ENCODE results near the gene CDCP1.

CDCP1 gene

GRCh38 chr3:45134758-45135521, 11.2 kb downstream of the CDCP1 start:
- DNase-seq = no peak

DNA sequence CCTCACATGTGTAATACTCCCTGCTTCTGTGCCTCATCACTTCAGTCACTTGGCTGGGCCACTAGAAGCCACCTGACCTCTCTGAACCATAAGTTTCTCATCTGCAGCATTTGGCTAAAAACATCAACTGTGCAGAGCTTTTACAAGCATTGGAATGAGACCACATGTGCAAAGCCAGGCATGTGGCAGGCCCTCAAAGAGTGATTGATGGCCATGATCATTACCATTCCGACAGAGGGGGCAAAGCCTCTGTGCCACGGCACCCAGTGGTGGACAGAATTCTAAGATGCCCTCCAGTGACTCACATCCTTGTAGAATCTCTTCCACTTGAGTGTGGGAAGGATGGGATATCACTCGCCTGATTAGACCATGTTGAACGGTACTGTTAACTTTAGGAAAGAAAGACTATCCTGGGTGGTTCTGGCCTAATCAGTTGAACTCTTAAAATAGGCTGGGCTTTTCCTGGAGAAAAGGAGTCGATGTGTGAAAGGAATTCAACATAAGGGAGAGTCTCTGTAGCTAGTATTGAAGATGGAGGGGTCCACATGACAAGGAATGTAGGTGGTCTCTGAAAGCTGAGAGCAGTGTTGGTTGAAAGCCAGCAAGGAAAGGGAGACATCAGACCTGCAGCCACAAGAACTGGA, 13.5 kb downstream of the CDCP1 start:
- no peak for DNase-seq

- DNase-seq = no peak
These were observed 15.0 kb downstream of the CDCP1 start for GRCh38 chr3:45131201-45131600.

- no peak for DNase-seq
These were observed 15.7 kb downstream of the CDCP1 start for GRCh38 chr3:45130476-45130875.

DNA sequence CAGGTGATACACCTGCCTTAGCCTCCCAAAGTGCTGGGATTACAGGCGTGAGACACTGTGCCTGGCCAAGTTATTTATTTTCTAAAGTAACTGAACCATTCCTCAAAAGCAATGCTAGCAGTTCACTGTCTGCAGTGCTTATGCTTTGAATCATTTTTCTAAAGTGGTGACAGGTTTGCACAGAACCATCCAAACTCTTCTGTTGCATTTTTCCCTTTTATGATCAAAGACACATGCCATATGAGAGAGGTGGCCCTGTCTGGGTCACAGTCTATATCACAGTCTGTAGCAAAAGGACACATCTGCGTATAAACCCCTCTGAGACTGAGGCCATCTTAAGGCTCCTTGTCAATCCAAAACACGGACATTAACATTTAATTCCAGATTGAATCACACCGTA, 17.2 kb downstream of the CDCP1 start:
- DNase-seq = no peak

- DNase-seq = no peak
These were observed 18.9 kb downstream of the CDCP1 start for GRCh38 chr3:45127130-45127822.

DNA sequence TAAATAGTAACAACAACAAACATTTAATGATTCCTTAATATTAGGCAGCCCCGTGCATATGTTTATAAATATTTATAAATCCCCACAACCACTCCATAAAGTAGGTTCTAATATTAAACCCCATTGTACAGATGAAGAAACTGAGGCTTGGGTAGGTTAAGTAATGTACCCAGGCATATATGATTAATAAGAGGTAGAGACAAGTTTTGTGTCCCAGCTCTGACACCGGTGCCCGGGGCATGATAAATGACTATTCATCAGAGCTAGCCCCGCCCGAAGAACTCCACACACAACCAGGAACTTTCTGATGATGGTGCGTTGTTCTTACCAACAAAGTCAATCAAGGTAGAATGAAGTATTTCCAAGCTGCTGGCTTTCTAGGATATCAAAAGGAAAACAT, 19.4 kb downstream of the CDCP1 start:
- DNase-seq = no peak

GRCh38 chr3:45125550-45126026, 20.6 kb downstream of the CDCP1 start:
- DNase-seq = no peak

DNA sequence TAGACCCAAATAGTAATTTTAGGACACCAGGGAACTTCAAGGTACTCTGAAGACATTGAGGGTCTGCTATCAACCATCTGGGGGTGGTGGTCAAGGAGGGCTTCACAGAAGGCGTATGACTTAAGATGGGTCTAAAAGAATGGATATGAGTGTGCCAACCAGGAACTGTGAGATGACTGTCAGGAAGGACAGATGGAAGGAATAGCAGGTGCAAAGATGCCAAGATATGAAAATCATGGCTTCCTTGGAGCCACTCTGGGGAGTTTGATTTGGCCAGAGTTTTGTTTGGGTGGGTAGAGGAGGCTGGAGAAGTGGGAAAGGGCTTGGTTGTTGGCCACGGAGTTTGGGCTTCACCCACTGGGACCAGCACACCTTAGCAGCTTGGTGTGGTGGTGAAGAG, 21.2 kb downstream of the CDCP1 start:
- DNase-seq = no peak

- no peak for DNase-seq
These were observed 21.8 kb downstream of the CDCP1 start for GRCh38 chr3:45124352-45124751.

DNA sequence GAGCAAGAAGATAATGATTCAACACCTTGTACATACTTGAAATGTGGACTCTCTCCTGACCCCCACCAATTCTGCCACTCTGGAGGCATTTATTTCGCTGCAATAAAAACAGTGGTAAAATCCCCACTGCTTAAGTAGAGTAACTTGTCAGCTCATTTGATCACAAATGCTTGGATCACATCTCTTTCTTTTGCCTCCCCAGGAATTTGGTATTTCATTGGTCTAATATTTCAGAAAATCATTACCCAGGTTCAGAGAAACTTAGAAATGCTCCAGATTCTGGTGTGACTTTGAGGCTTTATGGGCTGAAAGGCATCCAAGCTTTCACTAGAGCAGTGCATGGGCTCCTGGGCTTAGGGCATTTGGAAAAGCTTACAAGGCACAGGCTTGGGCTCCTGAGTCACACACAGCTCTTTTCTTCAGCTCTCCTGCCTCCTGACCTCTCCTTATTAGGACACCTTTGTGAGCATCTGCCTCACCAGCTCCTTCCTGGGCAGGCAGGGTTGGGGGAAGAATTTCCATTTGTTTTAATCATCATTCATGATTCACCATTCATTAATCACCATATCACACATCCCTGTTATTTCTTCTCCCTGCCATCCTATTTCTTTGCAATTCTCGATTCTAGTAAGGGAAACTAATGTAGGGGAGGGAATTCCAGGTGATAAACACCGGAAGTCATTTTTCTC, 22.5 kb downstream of the CDCP1 start:
- no peak for DNase-seq

- no peak for DNase-seq
These were observed 23.1 kb downstream of the CDCP1 start for GRCh38 chr3:45123030-45123429.

GRCh38 chr3:45120359-45121158, 25.6 kb downstream of the CDCP1 start:
- DNase-seq = no peak

- no peak for DNase-seq
These were observed 26.3 kb downstream of the CDCP1 start for GRCh38 chr3:45119824-45120358.

GRCh38 chr3:45119376-45119775, 26.8 kb downstream of the CDCP1 start:
- no peak for DNase-seq

DNA sequence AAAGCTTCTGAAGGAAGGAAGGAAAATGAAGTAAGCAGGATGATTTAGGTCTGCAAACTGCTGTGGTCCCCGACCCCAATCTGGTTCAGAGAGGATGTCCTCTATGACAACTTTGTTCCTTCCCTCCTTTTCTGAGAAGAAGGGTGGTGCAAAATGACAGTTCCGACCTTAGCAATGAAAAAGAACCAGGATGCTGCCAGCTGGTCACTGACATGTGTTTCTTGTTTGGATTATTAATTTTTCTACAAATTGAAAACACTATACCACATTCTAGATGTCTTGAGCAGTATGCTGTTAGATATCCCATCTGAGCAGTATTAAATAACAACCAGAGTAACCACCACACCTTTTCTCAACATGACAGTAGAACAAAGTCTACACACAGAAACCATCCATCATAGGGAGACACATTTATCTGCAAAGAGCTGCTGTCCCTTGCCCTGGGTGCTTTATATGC, 27.5 kb downstream of the CDCP1 start:
- no peak for DNase-seq

GRCh38 chr3:45116350-45116749, 29.8 kb downstream of the CDCP1 start:
- no peak for DNase-seq

DNA sequence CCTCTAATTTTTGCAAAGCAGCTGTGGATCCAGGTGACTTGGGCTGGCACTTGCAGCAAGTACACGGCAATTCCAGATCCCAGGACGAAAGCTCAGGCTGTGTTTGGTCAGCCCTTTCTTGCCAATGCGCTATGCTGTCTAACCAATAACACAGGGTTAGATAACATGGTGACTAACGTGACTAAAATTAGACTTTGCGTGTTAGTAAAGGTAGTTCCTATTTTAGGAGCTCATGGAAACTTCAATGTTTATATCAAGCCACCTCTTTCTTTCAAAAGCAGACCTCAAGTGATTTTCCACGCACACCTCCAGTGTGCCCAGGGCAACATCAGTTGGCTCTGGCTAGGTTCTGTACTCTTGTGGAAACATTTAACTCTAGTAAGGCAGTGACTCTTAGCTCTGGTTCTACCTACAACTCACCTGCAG, 32.5 kb downstream of the CDCP1 start:
- DNase-seq = no peak

- DNase-seq = no peak
These were observed 33.2 kb downstream of the CDCP1 start for GRCh38 chr3:45112939-45113338.

GRCh38 chr3:45110509-45110833, 35.7 kb downstream of the CDCP1 start:
- no peak for DNase-seq

GRCh38 chr3:45109771-45110508, 36.2 kb downstream of the CDCP1 start:
- DNase-seq = no peak
